Lower lobe of right lung (tissue), 2 donors: Measurements from ENCODE around the gene FILIP1L. TPM values are rescaled to one million over a fixed set of nuclear protein-coding genes. Genes with fewer than 3 reads are reported as not detected.
A peak's percentile ranks its signal among the peaks of the same experiment; 100 is the strongest.

Experiments used
- ATAC-seq, 2 donors: fragments of 200-7000 bp; cut with Tn5 transposase; one replicate each; pipeline ENCODE4 v1.9.1; 2020 to 2022; ENCODE audit warnings: mild to moderate bottlenecking in 2 of 2, moderate library complexity in 2 of 2
- DNase-seq: peaks from one replicate; pipeline ENCODE4 v3.0.0-alpha.2; 2020
- H3K27ac ChIP-seq: fragments of 200-600 bp; one replicate; pipeline ENCODE4 v1.8.0; 2022
- H3K27me3 ChIP-seq: fragments of 200-600 bp; one replicate; pipeline ENCODE4 v1.8.0; 2022; ENCODE audit warnings: low read depth
- H3K36me3 ChIP-seq: fragments of 200-600 bp; one replicate; pipeline ENCODE4 v1.8.0; 2022; ENCODE audit warnings: mild to moderate bottlenecking
- H3K4me1 ChIP-seq: fragments of 200-600 bp; one replicate; pipeline ENCODE4 v1.8.0; 2022
- H3K4me3 ChIP-seq: fragments of 200-600 bp; one replicate; pipeline ENCODE4 v1.8.0; 2022; ENCODE audit warnings: mild to moderate bottlenecking
- H3K9me3 ChIP-seq: fragments of 200-600 bp; one replicate; pipeline ENCODE4 v1.8.0; 2022
- CTCF ChIP-seq: fragments of 200-600 bp; IDR thresholded peaks from one replicate; pipeline ENCODE4 v1.8.0; 2022; ENCODE audit warnings: antibody characterized with exemption, mild to moderate bottlenecking
- intact Hi-C: fragments of 100-400 bp; cut with DNase I; formaldehyde crosslinking; loops from one replicate; pipeline ENCODE4 v1.11.0; 2022
- total RNA-seq: library from RNA; stranded (reverse); fragmentation: NEBNext Ultra II Directional; extraction: Animal tissue kit (Norgen Biotek cat#: 25700); gene quantifications from one replicate; pipeline ENCODE4 v1.2.1, GENCODE V29; 2021
- donor health status: DM: no; HTN: yes; CAD: no; lungs with severe emphysema.

Gene FILIP1L
- total RNA-seq, 1 donor from 2014 or later = 25.0 TPM

GRCh38 chr3:99896482-99896881, 217.8 kb downstream of the FILIP1L start:
- H3K27ac ChIP-seq = peak overlapping the region; percentile 42
- H3K36me3 ChIP-seq = no peaks in the 10 kb centered on the region
- no peak overlapping the region for H3K4me3 ChIP-seq
- intact Hi-C loops = no loop called here
- H3K4me1 ChIP-seq = peaks cover 8% of the 10 kb centered on the region
- no peaks in the 10 kb centered on the region for H3K27me3 ChIP-seq
- no peak for ATAC-seq
- no peaks in the 10 kb centered on the region for H3K9me3 ChIP-seq
- DNase-seq = no peak
- TF ChIP-seq CTCF = no peak

DNA sequence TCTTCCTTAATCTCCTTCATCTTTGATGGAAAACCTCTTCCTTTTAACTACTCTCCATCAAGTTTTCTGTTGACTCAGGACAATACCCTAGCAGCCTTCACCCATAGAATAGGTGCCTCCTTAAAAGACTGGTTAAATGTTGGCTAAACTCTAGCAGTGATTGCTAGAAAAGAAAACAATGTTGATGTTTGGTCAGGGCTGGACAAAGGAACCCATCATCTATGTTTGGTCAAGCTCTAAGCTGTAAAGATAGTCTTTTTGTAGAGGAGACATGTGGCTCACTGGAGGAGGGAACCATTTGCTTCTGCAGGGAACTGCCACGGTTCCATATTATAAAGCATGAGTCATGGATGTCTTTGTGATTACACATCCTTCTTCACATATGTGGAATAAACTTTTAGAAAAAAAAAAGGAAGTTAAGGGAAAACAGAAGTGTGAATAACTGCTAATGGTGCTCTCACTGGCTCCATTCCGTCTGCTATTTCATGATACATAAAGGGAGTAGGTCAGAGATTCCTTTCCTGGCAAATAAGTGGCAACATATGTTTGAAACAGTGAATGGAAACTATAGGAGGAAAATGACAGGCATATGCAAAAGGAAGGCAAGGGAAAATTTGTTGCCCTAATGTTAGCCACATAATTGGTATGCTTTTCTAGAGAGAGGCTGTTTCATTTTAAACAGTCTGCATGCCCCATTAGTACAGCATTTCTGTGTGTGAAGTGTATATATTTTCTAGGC, 218.4 kb downstream of the FILIP1L start:
- peak; percentile 72 to 74 for ATAC-seq
- Histone ChIP-seq H3K4me1 (peaks cover 2% of the 10 kb centered on the region), H3K36me3 (no peaks in the 10 kb centered on the region), H3K27ac (peak overlapping the region; percentile 42), H3K4me3 (no peak overlapping the region), H3K27me3 (no peaks in the 10 kb centered on the region), H3K9me3 (no peaks in the 10 kb centered on the region)
- no peak for DNase-seq
- TF ChIP-seq CTCF = no peak
- intact Hi-C loops = no loop called here

GRCh38 chr3:99895131-99895696, 219.1 kb downstream of the FILIP1L start:
- no peak overlapping the region for H3K4me3 ChIP-seq
- no peaks in the 10 kb centered on the region for H3K4me1 ChIP-seq
- intact Hi-C loops = no loop called here
- TF ChIP-seq CTCF = no peak
- no peaks in the 10 kb centered on the region for H3K27me3 ChIP-seq
- ATAC-seq (peak in 1 of 2 donors; percentile 28), DNase-seq (no peak)
- no peaks in the 10 kb centered on the region for H3K9me3 ChIP-seq
- H3K36me3 ChIP-seq = no peaks in the 10 kb centered on the region
- no peak overlapping the region for H3K27ac ChIP-seq

GRCh38 chr3:99892332-99892731, 222.0 kb downstream of the FILIP1L start:
- Histone ChIP-seq H3K9me3 (no peaks in the 10 kb centered on the region), H3K36me3 (no peaks in the 10 kb centered on the region), H3K27me3 (no peaks in the 10 kb centered on the region), H3K27ac (no peak overlapping the region), H3K4me3 (no peak overlapping the region), H3K4me1 (no peaks in the 10 kb centered on the region)
- intact Hi-C loops = no loop called here
- DNase-seq = no peak
- ATAC-seq = no peak
- TF ChIP-seq CTCF = no peak

DNA sequence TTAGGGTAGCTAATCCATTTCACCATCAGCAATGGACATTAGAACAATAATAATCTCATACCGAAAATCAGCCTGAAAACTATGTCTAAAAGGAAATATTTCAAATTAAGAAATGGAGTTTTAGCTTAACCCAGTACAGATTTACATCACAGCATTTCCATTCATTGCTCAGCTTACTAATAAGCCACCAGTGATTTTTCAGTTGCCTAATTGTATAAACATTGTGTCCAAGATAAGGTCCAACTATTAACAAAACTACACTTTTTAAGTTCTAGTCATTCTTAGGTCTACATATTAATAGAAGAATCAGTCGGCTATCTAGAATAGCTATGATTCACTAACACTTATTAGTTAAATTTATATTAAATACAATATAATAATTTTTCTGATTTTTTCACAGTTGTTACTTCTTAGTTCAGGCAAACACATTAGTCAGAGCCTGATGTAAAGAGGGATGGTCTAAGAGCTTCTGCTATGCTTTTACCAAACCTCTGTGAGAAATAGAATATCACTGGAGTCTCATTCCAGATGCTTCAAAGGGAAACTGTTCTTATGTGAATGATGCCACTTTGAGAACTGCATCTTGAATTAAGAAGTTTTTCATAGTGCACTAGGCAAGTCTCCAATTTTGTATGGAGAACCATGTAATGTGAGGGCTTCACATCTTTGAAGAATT, 222.6 kb downstream of the FILIP1L start:
- H3K4me1 ChIP-seq = no peaks in the 10 kb centered on the region
- no peak for TF ChIP-seq CTCF
- DNase-seq (no peak), ATAC-seq (no peak)
- H3K27ac ChIP-seq = no peak overlapping the region
- H3K4me3 ChIP-seq = no peak overlapping the region
- intact Hi-C loops = no loop called here
- H3K27me3 ChIP-seq = no peaks in the 10 kb centered on the region
- no peaks in the 10 kb centered on the region for H3K36me3 ChIP-seq
- H3K9me3 ChIP-seq = no peaks in the 10 kb centered on the region
